HEK293 (cell line): Measurements from ENCODE around the gene OGFRL1.

ENCODE experiments used
- ATF2 ChIP-seq: fragments of 450-650 bp; formaldehyde crosslinking; IDR thresholded peaks from 2 replicates; pipeline ENCODE4 v1.5.1; 2016; ENCODE audit warnings: missing biosample characterization, missing genetic modification characterization, low read depth
- CTCF ChIP-seq: fragments of 450-650 bp; formaldehyde crosslinking; IDR thresholded peaks from 2 replicates; pipeline ENCODE4 v1.5.1; 2016; ENCODE audit warnings: missing biosample characterization, missing genetic modification characterization
- REST ChIP-seq: fragments of 450-650 bp; formaldehyde crosslinking; IDR thresholded peaks from 2 replicates; pipeline ENCODE4 v1.5.1; 2016; ENCODE audit warnings: missing biosample characterization, missing genetic modification characterization

- TF ChIP-seq CTCF (no peak), ATF2 (tag by site-specific recombination) (no peak), REST (tag by site-specific recombination) (no peak)
These were observed 35.7 kb upstream of the OGFRL1 start for GRCh38 chr6:71252960-71253359.
